ENCODE measurements around the gene RABGAP1L.

DNA sequence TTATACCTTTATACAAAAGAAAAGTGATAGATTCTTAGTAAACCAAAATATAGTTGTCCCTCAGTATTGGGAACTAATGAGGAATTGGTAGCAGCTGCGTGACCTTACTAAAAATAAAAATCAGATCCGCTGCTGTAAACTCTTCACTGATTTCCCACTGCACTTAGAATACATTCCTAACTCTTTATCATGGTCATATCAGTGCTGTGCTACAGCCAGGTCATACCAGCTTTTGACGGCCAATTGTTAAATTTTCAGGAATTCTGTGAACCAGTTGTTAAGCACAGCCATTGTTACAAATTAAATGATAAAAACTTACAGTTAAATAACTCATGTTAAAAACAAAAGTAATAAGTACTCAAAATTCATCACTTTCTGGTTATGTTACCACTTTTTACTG, 533.8 kb downstream of the RABGAP1L start:
- TF ChIP-seq SP1 (CRISPR knock-in tag; conservative IDR thresholded peaks at IDR 0.05): no peak
- TF ChIP-seq, protein P1, sequence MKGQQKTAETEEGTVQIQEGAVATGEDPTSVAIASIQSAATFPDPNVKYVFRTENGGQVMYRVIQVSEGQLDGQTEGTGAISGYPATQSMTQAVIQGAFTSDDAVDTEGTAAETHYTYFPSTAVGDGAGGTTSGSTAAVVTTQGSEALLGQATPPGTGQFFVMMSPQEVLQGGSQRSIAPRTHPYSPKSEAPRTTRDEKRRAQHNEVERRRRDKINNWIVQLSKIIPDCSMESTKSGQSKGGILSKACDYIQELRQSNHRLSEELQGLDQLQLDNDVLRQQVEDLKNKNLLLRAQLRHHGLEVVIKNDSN (CRISPR knock-in tag; IDR thresholded peaks at IDR 0.05): no peak
- TF ChIP-seq, protein P2, sequence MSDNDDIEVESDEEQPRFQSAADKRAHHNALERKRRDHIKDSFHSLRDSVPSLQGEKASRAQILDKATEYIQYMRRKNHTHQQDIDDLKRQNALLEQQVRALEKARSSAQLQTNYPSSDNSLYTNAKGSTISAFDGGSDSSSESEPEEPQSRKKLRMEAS (CRISPR knock-in tag; IDR thresholded peaks at IDR 0.05): no peak
- no peak for TF ChIP-seq CTCF (IDR thresholded peaks at IDR 0.05)
- no peak for TF ChIP-seq FOXP1 (CRISPR knock-in tag; IDR thresholded peaks at IDR 0.05; ENCODE audit: borderline replicate concordance)
- no peak for TF ChIP-seq CREM (CRISPR knock-in tag; IDR thresholded peaks at IDR 0.05)
